Transverse colon (tissue), 3 donors: ENCODE results near the gene ZNF677.

Experiments used
- CTCF ChIP-seq, 5 experiments: fragments of 200-600 bp in 3 of 5; fragments of 450-650 bp in 2 of 5; sonication (generic) in 3 of 5; IDR thresholded peaks; 1 replicate in 2 of 5; 2 replicates in 3 of 5; pipeline ENCODE4 v1.5.1; 2016 to 2017; ENCODE audit warnings: antibody characterized with exemption in 5 of 5, inconsistent platforms in 3 of 5, mild to moderate bottlenecking in 2 of 5, moderate library complexity in 1 of 5
- POLR2A ChIP-seq: fragments of 450-650 bp; IDR thresholded peaks from one replicate; pipeline ENCODE4 v1.6.1; 2016; ENCODE audit warnings: antibody characterized with exemption, mild to moderate bottlenecking, moderate library complexity

- TF ChIP-seq POLR2A (no peak), CTCF (IDR thresholded peaks at IDR 0.05) (no peak)
These were observed 36.3 kb upstream of the ZNF677 start for GRCh38 chr19:53290758-53291549.
